AG09309 (cell line): Measurements from ENCODE around the gene VSTM4.

Experiments used
- DNase-seq: peaks from one replicate; pipeline ENCODE4 v3.0.0-alpha.2; 2010; ENCODE audit warnings: low read depth
- H3K4me3 ChIP-seq: 2 replicates; pipeline ENCODE4 v1.5.1; 2011; ENCODE audit warnings: mild to moderate bottlenecking, low read depth, low read length, moderate library complexity; ENCODE audit not compliant: control insufficient read depth
- TF ChIP-seq, protein P1 (sequence below): IDR thresholded peaks from 2 replicates; pipeline ENCODE4 v1.5.1; 2011; ENCODE audit warnings: mild to moderate bottlenecking, low read depth, low read length, inconsistent platforms; ENCODE audit not compliant: insufficient read depth, control insufficient read depth; ENCODE audit errors: missing control alignments

Gene VSTM4

DNA sequence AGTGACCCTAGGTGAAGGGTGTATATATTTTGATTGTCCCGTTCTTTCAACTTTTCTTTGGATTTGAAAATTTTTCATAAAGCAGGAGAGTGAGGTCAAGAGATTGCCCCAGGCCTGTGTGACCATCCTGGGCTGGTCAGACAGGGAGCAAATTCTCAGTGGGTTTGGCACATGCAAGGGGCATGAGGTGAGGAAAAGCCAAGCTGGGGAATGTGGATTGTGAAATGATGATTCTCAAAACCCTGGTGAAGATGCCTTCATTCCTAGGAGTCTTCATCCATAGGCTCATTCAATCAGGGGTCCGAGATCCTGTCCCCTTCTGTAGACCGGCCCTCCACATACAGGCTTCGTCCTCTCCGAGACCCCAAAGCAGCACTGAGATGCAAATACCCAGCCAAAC is 45.5 kb upstream of the VSTM4 start:
- H3K4me3 ChIP-seq: no peak overlapping the region
- DNase-seq: no peak
- TF ChIP-seq, protein P1, sequence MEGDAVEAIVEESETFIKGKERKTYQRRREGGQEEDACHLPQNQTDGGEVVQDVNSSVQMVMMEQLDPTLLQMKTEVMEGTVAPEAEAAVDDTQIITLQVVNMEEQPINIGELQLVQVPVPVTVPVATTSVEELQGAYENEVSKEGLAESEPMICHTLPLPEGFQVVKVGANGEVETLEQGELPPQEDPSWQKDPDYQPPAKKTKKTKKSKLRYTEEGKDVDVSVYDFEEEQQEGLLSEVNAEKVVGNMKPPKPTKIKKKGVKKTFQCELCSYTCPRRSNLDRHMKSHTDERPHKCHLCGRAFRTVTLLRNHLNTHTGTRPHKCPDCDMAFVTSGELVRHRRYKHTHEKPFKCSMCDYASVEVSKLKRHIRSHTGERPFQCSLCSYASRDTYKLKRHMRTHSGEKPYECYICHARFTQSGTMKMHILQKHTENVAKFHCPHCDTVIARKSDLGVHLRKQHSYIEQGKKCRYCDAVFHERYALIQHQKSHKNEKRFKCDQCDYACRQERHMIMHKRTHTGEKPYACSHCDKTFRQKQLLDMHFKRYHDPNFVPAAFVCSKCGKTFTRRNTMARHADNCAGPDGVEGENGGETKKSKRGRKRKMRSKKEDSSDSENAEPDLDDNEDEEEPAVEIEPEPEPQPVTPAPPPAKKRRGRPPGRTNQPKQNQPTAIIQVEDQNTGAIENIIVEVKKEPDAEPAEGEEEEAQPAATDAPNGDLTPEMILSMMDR: no peak

DNA sequence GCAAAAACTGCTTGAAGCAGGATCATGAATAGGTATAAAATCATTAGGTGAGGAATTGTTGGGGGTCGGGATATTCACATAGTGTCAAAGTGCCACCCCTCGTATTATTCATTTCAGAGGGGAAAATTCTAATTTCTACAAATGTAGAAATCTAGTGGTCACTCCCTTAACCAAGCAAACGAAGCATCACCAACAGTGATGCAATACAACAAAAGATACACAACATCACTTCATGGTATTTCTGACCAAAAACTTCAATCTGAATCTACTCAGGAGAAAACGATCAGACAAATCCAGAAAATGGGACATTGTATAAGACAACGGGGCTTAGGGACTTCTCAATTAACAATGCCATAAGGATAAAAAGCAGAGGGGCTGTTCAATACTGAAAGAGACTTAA is 44.8 kb upstream of the VSTM4 start:
- TF ChIP-seq, protein P1: no peak
- no peak for DNase-seq
- no peak overlapping the region for H3K4me3 ChIP-seq

DNA sequence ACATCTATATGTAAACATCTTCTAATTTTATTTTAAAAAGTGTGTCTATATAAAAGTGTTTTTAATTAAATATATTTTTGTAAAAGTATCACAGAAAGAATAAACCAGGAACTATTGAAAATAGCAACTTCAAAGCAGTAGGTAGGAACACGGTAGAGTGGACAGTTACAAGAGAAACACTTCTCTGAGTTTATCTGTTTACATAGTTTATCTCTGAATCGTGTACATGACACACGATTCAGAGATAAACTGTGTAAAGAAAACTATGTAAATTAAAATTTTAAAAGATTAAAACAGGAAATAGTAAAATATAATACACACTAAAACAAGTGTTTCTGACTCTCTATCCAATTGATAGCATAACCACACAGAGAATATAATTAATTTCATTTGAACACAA is 43.6 kb upstream of the VSTM4 start:
- TF ChIP-seq, protein P1: no peak
- no peak overlapping the region for H3K4me3 ChIP-seq
- DNase-seq: no peak

DNA sequence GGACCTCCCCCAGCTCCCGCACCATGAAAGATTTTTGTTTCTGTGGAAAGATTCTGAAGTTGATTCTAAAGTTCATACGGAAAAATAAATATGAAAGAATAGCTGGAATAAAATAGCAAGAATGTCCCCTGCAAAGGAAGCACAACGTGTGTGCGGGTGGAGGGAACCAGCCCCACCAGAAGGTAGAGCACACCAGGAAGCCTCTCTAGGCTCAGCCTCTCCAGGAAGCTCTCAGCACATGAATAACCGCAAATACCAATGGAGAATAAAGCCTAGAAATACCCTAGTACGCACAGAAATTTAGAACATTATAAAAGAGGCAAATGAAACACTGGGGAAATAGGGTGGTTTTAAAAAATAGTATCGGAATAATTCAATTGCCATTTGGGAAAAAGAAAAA is 43.1 kb upstream of the VSTM4 start:
- TF ChIP-seq, protein P1: no peak
- DNase-seq: no peak
- no peak overlapping the region for H3K4me3 ChIP-seq

DNA sequence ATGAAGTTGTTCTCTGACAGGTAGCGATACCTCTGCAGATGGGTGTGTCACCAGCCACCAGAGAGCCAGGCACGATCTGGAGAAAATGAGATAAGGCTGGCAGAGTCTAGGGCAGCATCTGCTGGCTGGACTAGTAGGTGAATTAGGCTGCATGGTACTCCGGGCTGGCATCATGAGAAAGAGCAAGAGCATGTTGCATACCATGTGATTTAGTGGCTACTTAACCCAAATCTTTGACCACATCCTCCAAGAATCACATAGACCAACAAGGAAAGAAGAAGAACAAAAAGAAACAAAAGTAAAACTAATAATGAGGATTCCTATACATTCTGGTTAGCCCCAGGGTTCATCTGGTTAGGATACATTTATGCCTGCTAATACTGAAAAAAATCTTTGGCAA is 41.9 kb upstream of the VSTM4 start:
- TF ChIP-seq, protein P1: no peak
- DNase-seq: no peak
- H3K4me3 ChIP-seq: no peak overlapping the region

DNA sequence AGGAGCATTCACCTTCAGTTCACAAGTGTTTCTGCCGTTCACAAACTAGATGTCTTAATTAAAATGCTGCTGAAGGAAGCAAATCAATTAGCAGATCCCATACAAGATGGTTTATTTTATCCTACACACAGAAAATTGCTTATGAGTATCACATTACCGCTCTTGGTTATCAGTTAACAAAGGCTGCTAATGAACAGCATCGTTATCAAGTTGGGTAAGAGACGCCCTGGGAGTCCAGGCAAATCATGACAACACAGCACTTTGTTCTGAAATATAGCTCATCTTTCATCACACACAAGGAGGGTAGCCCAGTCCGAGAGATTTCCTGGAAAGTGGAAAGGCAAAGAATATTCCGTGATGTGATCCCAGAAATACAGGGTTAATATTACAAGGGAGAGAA is 39.3 kb upstream of the VSTM4 start:
- DNase-seq: no peak
- TF ChIP-seq, protein P1: no peak
- H3K4me3 ChIP-seq: no peak overlapping the region

DNA sequence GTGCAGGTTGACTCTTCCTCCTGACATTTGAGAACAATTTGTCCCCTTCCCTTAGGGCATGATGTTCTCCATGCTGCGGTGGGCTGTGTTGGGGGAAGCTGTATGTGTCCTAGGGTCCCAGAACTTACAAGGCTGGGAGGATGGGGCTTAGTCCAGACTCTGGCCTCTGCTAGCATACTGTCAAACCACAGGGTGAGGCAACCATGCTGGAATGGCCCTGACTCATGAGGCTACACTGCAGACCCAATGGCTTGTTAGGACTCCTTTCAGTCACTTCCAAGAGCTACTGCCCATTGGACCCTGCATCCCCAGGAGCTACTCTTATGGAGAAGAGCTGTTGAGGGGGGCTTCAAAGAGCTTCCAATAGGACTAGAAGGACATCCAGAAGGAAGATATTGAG is 38.6 kb upstream of the VSTM4 start:
- TF ChIP-seq, protein P1: no peak
- DNase-seq: no peak
- H3K4me3 ChIP-seq: no peak overlapping the region
